ENCODE measurements around the gene DNASE1L2. TPM values are rescaled to one million over a fixed set of nuclear protein-coding genes. Genes with fewer than 3 reads are reported as not detected.
"Not testable (repeated sequence)": the region's sequence is repeated elsewhere in the genome, so short reads cannot be mapped to it uniquely, and the experiment has no call there.

Gene DNASE1L2
- total and polyA plus RNA-seq, 2 of the 4 experiments (the other 2 are of a cell fraction), result 0.18 to 0.75 TPM

DNA sequence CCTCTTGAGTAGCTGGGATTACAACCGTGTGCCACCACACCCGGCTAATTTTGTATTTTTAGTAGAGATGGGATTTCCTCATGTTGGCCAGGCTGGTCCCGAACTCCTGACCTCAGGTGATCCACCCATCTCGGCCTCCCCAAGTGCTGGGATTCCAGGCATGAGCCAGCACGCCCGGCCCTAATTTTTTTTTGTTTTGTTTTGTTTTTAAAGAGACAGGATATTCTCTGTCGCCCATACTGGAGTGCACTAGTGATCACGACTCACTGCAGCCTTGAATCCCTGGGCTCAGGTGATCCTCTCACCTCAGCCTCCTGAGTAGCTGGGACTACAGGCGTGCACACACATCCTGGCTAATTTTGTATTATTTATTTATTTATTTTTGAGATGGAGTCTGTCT lies 4.1 kb downstream of the DNASE1L2 start:
- H4K5ac ChIP-seq (ENCODE audit: low read depth, low read length); H3K27ac ChIP-seq (ENCODE audit: insufficient read depth, low read length); H3K9me1 ChIP-seq (ENCODE audit: insufficient read depth, low read length); in situ Hi-C loops (cut with MboI; ENCODE audit: low sequenced_read_pairs); H2BK20ac ChIP-seq (ENCODE audit: low read depth, low read length); H3K23ac ChIP-seq (ENCODE audit: low read depth, low read length); POLR2A ChIA-PET (ENCODE audit: unreplicated experiment); ATAC-seq (ENCODE audit: low read depth); H3K4me2 ChIP-seq (ENCODE audit: low read depth, low read length); H4K91ac ChIP-seq (ENCODE audit: insufficient read depth, low read depth, low read length); H3K4ac ChIP-seq (ENCODE audit: low read depth, low read length); H4K8ac ChIP-seq (ENCODE audit: low read depth in 2 of 2, low read length in 2 of 2); BruUV-seq (replicated peaks); CTCF ChIA-PET; dilution Hi-C loops (cut with HindIII; ENCODE audit: low sequenced_read_pairs, unreplicated experiment); H3K27me3 ChIP-seq (ENCODE audit: control insufficient read depth, insufficient read depth, low read length); H3K9ac ChIP-seq (ENCODE audit: low read depth, low read length); intact Hi-C loops (cut with micrococcal nuclease); H2BK5ac ChIP-seq (ENCODE audit: low read depth, low read length, poor library complexity, severe bottlenecking); H2BK120ac ChIP-seq (ENCODE audit: low read depth, low read length); H3K4me1 ChIP-seq (ENCODE audit: control insufficient read depth, insufficient read depth, low read length); H3K56ac ChIP-seq (ENCODE audit: extremely low read depth, insufficient read depth, low read length); DNase-seq; H2AFZ ChIP-seq (replicated peaks; ENCODE audit: low read length, poor library complexity); H2AK5ac ChIP-seq (ENCODE audit: low read depth, low read length); H3K4me3 ChIP-seq (ENCODE audit: insufficient read depth, low read depth, low read length); H2BK15ac ChIP-seq (ENCODE audit: low read depth, low read length); H3K9me3 ChIP-seq (ENCODE audit: control insufficient read depth, insufficient read depth, low read length); H3K18ac ChIP-seq (ENCODE audit: low read depth, low read length); H3K14ac ChIP-seq (replicated peaks; ENCODE audit: low read depth, low read length); H2AK9ac ChIP-seq (replicated peaks; ENCODE audit: low read depth, low read length, poor library complexity): not testable (repeated sequence)
- H3K79me1 ChIP-seq (ENCODE audit: low read depth in 1 of 2, low read length in 2 of 2), result peaks cover 6 to 12% of the 10 kb centered on the region in 2 experiments; a peak in 3 of 4 replicates
- peaks cover 14% of the 10 kb centered on the region for H4K20me1 ChIP-seq (ENCODE audit: insufficient read depth, low read length)
- H3K36me3 ChIP-seq (ENCODE audit: control insufficient read depth, insufficient read depth, low read length), result peaks cover 40% of the 10 kb centered on the region
- WGBS, 2 experiments (ENCODE audit: extremely low coverage in 2 of 2, insufficient read length in 1 of 2), result no CpG with 5 or more reads among the region's 9 CpGs

Data from IMR-90 (cell line).